ENCODE measurements around the gene MLLT10. TPM values are rescaled to one million over a fixed set of nuclear protein-coding genes. Genes with fewer than 3 reads are reported as not detected.

Gene MLLT10
- total RNA-seq, 1 donor from 2014 or later: 39.0 TPM

DNA sequence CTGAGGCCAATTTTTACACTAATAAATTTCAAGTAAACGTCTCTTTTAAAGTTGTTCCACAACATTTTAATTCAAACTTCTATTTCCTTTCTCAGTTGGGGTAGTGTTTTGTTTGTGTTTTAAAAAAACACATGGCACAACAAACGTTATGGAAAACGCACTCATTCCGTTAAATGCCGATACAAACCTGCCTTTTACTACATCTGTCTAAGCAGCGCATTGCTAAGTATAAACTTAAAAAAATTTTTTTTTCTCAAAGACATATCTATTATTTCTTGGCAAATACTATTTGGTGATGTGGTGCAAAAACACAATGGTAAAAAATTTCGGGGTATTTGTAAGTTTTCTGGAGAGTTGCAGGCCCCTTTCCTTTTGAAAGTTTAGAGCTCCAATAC, 9.9 kb upstream of the MLLT10 start:
- H3K4me3 Mint-ChIP-seq (ENCODE audit: unreplicated experiment): peak overlapping the region; percentile 80
- DNase-seq (ENCODE audit: low spot score): no peak
- H3K27ac Mint-ChIP-seq (ENCODE audit: unreplicated experiment): peak overlapping the region; percentile 98
- no peaks in the 10 kb centered on the region for H3K27me3 Mint-ChIP-seq (ENCODE audit: low read depth)
- no peaks in the 10 kb centered on the region for H3K9me3 Mint-ChIP-seq (ENCODE audit: low read depth)
- no peak for TF ChIP-seq CTCF (IDR thresholded peaks at IDR 0.05)
- H3K4me1 Mint-ChIP-seq (ENCODE audit: low read depth): peaks cover 69% of the 10 kb centered on the region
- H3K36me3 Mint-ChIP-seq (ENCODE audit: low read depth): no peaks in the 10 kb centered on the region

DNA sequence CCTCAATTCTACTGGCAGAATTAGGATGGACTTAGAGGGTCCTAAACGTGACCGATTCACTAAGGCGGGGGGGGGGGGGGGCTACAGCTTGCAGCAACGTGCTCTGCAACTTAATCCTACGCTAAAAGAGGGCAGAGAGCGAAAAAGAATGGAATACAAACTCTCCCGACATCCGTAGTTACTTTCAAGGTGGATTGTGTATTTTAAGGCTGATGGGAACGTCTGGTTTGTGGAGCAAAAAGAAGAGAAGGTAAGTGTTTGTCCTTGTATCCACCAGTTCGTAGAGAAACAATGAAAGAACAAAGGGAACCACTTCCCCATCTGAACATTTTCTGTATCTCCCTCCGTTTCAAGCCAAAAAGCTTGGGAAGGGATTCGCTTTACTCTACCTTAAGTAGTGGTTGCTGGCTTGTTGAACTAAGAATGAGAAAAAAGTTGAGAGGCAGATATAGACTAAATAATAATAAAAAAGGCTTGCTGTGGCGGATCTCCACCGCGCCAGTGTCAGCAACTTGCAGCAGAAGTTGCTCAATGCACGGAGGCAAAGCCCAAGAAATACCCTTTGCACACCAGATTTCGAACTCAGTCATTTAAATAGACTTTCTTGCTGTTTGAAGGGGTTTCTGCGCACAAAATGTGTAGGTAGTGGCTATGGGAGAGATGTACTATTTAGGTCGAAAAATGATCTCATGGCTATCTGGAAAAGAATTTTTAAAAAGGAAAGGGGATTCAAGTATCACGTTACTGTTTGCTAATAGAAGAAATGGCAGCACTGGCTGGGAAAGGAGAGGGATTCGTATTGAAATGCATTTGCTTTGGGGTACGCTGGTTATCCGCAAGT, 9.3 kb upstream of the MLLT10 start:
- Mint-ChIP-seq H3K9me3 (ENCODE audit: low read depth) (no peaks in the 10 kb centered on the region), H3K27me3 (ENCODE audit: low read depth) (no peaks in the 10 kb centered on the region), H3K27ac (ENCODE audit: unreplicated experiment) (peak overlapping the region; percentile 98), H3K4me3 (ENCODE audit: unreplicated experiment) (peak overlapping the region; percentile 80), H3K4me1 (ENCODE audit: low read depth) (peaks cover 69% of the 10 kb centered on the region), H3K36me3 (ENCODE audit: low read depth) (no peaks in the 10 kb centered on the region)
- TF ChIP-seq CTCF (IDR thresholded peaks at IDR 0.05): no peak
- DNase-seq (ENCODE audit: low spot score): no peak

DNA sequence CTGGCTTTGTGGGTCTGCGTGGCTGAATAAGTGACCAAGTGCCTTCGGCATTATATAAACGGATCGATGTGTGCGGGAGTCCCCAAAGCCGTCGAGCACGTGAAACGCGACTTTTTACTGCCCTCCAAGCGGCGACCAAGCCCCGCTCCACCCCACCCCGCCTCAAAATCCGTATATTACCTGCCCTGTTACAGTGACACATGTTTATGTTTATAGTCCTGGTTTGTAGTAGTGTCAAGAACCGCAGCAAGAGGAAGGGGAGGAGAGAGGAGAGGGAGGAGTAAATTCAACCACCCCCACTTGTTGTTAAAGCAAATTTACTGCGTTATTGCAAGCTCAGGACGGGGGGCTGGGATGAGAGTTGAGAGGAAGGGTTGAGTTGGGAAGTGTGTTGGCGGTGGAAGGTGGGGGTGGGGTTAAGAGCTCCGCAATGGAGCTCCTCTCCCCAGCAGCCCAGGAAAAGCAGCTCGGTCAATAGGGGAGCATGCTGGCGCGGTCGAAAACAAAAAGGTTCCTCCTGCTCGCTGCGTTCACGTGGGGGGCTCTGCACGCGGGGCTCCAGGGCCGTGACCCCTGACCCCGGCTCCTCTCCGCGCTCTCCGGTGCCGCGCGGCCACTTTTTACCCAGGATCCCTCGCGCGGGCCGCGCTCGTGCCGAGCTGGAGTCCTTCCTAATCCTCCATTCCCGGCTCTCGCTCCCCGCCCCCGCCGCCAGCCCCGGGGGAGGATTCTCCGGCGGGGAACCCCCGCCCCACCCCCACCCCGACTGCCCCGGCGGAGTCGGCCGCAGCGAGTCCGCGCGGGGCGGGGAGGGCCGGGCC, 8.5 kb upstream of the MLLT10 start, which contains the start of gene SKIDA1:
Gene SKIDA1 (minus strand): TSS at position 316 of the 821 bp plus-strand sequence. CDS start 7,860 bp downstream, outside the sequence.
- Mint-ChIP-seq H3K4me1 (ENCODE audit: low read depth) (peaks cover 65% of the 10 kb centered on the region), H3K27ac (ENCODE audit: unreplicated experiment) (peak within 1 kb of the TSS; percentile 100), H3K36me3 (ENCODE audit: low read depth) (no peaks in the 10 kb centered on the region), H3K9me3 (ENCODE audit: low read depth) (no peaks in the 10 kb centered on the region), H3K27me3 (ENCODE audit: low read depth) (no peaks in the 10 kb centered on the region), H3K4me3 (ENCODE audit: unreplicated experiment) (peak within 1 kb of the TSS; percentile 83)
- DNase-seq (ENCODE audit: low spot score): peak; percentile 93
- no peak for TF ChIP-seq CTCF (IDR thresholded peaks at IDR 0.05)

GRCh38 chr10:21526188-21526859, 7.7 kb upstream of the MLLT10 start:
- Mint-ChIP-seq H3K27me3 (ENCODE audit: low read depth) (no peaks in the 10 kb centered on the region), H3K27ac (ENCODE audit: unreplicated experiment) (peak overlapping the region; percentile 100), H3K4me3 (ENCODE audit: unreplicated experiment) (peak overlapping the region; percentile 83), H3K9me3 (ENCODE audit: low read depth) (no peaks in the 10 kb centered on the region), H3K36me3 (ENCODE audit: low read depth) (no peaks in the 10 kb centered on the region), H3K4me1 (ENCODE audit: low read depth) (peaks cover 64% of the 10 kb centered on the region)
- TF ChIP-seq CTCF (IDR thresholded peaks at IDR 0.05): peak; percentile 2
- peak; percentile 95 for DNase-seq (ENCODE audit: low spot score)
